ENCODE results near the gene BACH2. TPM values are rescaled to one million over a fixed set of nuclear protein-coding genes. Genes with fewer than 3 reads are reported as not detected.

The BACH2 gene
- total RNA-seq, 1 experiment from 2014 or later: 3.3 TPM

DNA sequence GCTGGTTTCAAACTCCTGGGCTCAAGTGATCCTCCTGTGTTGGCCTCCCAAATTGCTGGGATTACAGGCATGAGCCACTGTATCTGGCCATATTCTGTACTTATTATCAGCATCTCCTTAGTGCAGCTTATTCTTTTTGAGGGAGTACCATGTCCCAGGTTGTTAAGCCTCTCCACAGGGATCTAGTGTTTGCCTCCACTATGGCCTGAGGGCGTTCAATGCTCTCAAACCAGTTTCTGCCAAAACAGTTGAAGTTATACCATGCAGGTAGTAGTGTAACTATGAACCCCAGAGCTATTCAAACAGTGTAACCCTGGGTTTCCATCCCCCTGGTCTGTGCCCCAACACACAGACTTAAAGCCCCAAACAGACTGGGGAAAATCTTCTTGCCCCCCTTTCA lies 81.7 kb downstream of the BACH2 start (continued):
- TF ChIP-seq, protein P1, sequence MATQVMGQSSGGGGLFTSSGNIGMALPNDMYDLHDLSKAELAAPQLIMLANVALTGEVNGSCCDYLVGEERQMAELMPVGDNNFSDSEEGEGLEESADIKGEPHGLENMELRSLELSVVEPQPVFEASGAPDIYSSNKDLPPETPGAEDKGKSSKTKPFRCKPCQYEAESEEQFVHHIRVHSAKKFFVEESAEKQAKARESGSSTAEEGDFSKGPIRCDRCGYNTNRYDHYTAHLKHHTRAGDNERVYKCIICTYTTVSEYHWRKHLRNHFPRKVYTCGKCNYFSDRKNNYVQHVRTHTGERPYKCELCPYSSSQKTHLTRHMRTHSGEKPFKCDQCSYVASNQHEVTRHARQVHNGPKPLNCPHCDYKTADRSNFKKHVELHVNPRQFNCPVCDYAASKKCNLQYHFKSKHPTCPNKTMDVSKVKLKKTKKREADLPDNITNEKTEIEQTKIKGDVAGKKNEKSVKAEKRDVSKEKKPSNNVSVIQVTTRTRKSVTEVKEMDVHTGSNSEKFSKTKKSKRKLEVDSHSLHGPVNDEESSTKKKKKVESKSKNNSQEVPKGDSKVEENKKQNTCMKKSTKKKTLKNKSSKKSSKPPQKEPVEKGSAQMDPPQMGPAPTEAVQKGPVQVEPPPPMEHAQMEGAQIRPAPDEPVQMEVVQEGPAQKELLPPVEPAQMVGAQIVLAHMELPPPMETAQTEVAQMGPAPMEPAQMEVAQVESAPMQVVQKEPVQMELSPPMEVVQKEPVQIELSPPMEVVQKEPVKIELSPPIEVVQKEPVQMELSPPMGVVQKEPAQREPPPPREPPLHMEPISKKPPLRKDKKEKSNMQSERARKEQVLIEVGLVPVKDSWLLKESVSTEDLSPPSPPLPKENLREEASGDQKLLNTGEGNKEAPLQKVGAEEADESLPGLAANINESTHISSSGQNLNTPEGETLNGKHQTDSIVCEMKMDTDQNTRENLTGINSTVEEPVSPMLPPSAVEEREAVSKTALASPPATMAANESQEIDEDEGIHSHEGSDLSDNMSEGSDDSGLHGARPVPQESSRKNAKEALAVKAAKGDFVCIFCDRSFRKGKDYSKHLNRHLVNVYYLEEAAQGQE (IDR thresholded peaks at IDR 0.05; ENCODE audit: low read depth): no peak

- H3K79me2 ChIP-seq (ENCODE audit: insufficient read depth, low read length): no peaks in the 10 kb centered on the region
- H3K27ac ChIP-seq (ENCODE audit: low read depth, low read length): no peak overlapping the region
- ChIA-PET RAD21 (ENCODE audit: low non-redundant PET in 1 of 2, low total read pairs in 2 of 2, uncharacterized antibody in 2 of 2, unreplicated experiment in 2 of 2) (no interaction called here), CTCF (no interaction called here), POLR2A (no interaction called here)
- H4K20me1 ChIP-seq (ENCODE audit: insufficient read depth): no peaks in the 10 kb centered on the region
- no TSS peak for BruUV-seq (replicated peaks)
- no peaks in the 10 kb centered on the region for H3K27me3 ChIP-seq (ENCODE audit: insufficient read depth, low read length)
- no peak overlapping the region for H3K4me3 ChIP-seq (replicated peaks in 1 of 2; ENCODE audit: low read depth in 1 of 2, low read length in 2 of 2)
- no peaks in the 10 kb centered on the region for H3K9me3 ChIP-seq (ENCODE audit: control insufficient read depth in 1 of 2, insufficient read depth in 1 of 2, low read depth in 1 of 2, low read length in 2 of 2)
- no peak overlapping the region for H3K4me2 ChIP-seq (ENCODE audit: low read length)
- ATAC-seq: no peak
- intact Hi-C loops (cut with micrococcal nuclease): loop anchor here (10.0 kb wide), 1 partner anchor 180 kb away; no protein-coding TSS in a partner anchor
- DNase-seq (ENCODE audit: low read depth, low spot score): no peak
- H2AFZ ChIP-seq (ENCODE audit: low read depth, low read length, poor library complexity, severe bottlenecking): no peak overlapping the region
- H3K9ac ChIP-seq (ENCODE audit: low read length): no peak overlapping the region
- peaks cover 29 to 41% of the 10 kb centered on the region in 2 experiments for H3K4me1 ChIP-seq (ENCODE audit: control insufficient read depth in 1 of 2, insufficient read depth in 2 of 2, low read length in 2 of 2)
- H3K9me2 ChIP-seq (ENCODE audit: insufficient read depth): no peaks in the 10 kb centered on the region
- no peaks in the 10 kb centered on the region for H3K36me3 ChIP-seq (ENCODE audit: control insufficient read depth in 1 of 2, insufficient read depth in 2 of 2, low read length in 2 of 2)
- TF ChIP-seq TCF7L2 (IDR thresholded peaks at IDR 0.05; ENCODE audit: borderline replicate concordance, extremely low read depth, insufficient read depth, insufficient read length): no peak
- TF ChIP-seq SP1 (IDR thresholded peaks at IDR 0.05; ENCODE audit: low read depth): no peak
- TF ChIP-seq YY1 (IDR thresholded peaks at IDR 0.05; ENCODE audit: extremely low read depth, insufficient replicate concordance, low read depth, low read length): no peak
- TF ChIP-seq POLR2A (IDR thresholded peaks at IDR 0.05; ENCODE audit: borderline replicate concordance, extremely low read depth, insufficient read depth, insufficient read length): no peak
- TF ChIP-seq JUND (IDR thresholded peaks at IDR 0.05): no peak
- TF ChIP-seq, protein P1 (IDR thresholded peaks at IDR 0.05; ENCODE audit: low read depth): no peak
- TF ChIP-seq CBX3 (IDR thresholded peaks at IDR 0.05; ENCODE audit: low read depth): no peak
- TF ChIP-seq CEBPB (IDR thresholded peaks at IDR 0.05; ENCODE audit: low read depth): no peak
- TF ChIP-seq ZNF274 (IDR thresholded peaks at IDR 0.05; ENCODE audit: low read depth, low read length): no peak
- TF ChIP-seq FOSL1 (IDR thresholded peaks at IDR 0.05; ENCODE audit: low read depth): no peak
- no peak for TF ChIP-seq EGR1 (IDR thresholded peaks at IDR 0.05; ENCODE audit: low read depth)
- no peak for TF ChIP-seq SRF (IDR thresholded peaks at IDR 0.05; ENCODE audit: low read depth)
- TF ChIP-seq SIN3A (IDR thresholded peaks at IDR 0.05; ENCODE audit: low read depth): no peak
- no peak for TF ChIP-seq RAD21 (IDR thresholded peaks at IDR 0.05; ENCODE audit: low read depth)
- TF ChIP-seq, protein P2, sequence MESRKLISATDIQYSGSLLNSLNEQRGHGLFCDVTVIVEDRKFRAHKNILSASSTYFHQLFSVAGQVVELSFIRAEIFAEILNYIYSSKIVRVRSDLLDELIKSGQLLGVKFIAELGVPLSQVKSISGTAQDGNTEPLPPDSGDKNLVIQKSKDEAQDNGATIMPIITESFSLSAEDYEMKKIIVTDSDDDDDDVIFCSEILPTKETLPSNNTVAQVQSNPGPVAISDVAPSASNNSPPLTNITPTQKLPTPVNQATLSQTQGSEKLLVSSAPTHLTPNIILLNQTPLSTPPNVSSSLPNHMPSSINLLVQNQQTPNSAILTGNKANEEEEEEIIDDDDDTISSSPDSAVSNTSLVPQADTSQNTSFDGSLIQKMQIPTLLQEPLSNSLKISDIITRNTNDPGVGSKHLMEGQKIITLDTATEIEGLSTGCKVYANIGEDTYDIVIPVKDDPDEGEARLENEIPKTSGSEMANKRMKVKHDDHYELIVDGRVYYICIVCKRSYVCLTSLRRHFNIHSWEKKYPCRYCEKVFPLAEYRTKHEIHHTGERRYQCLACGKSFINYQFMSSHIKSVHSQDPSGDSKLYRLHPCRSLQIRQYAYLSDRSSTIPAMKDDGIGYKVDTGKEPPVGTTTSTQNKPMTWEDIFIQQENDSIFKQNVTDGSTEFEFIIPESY (IDR thresholded peaks at IDR 0.05; ENCODE audit: extremely low read depth, insufficient replicate concordance, low read length): no peak
Observed at GRCh38 chr6:90214461-90214860, 82.2 kb downstream of the BACH2 start.

All from HCT116 (cell line).